ENCODE data around the gene MTMR1. TPM values are rescaled to one million over a fixed set of nuclear protein-coding genes. Genes with fewer than 3 reads are reported as not detected.

MTMR1 gene
- polyA plus RNA-seq: 10 to 100 TPM; 13.9 to 21.3 (median 15.3) TPM

GRCh38 chrX:150692831-150693724 lies at the start of gene MTMR1:
TSS of gene MTMR1 (plus strand) at chrX:150693396. CDS start at chrX:150693531, 135 bp downstream.
- peaks cover 53 to 58% of the 10 kb centered on the region in 2 donors for H3K4me1 Mint-ChIP-seq
- DNase-seq: peak; percentile 45 to 48 (median 46)
- H3K36me3 Mint-ChIP-seq: no peaks in the 10 kb centered on the region
- H3K4me3 Mint-ChIP-seq: peak within 1 kb of the TSS; percentile 90 to 95 (median 92)
- no peaks in the 10 kb centered on the region for H3K9me3 Mint-ChIP-seq
- peaks cover 2 to 8% (median 5%) of the 10 kb centered on the region in 3 donors for H3K27me3 Mint-ChIP-seq (ENCODE audit: low read depth in 3 of 3)
- H3K27ac Mint-ChIP-seq: peak within 1 kb of the TSS; percentile 89 to 98 (median 97)

GRCh38 chrX:150643958-150644357 lies 49.2 kb upstream of the MTMR1 start:
- no peak for DNase-seq
- Mint-ChIP-seq H3K9me3 (no peaks in the 10 kb centered on the region), H3K4me1 (no peaks in the 10 kb centered on the region), H3K36me3 (peaks cover 0 to 4% (median 0%) of the 10 kb centered on the region in 3 donors), H3K27ac (no peak overlapping the region), H3K4me3 (no peak overlapping the region), H3K27me3 (ENCODE audit: low read depth in 3 of 3) (peaks cover 0 to 3% (median 0%) of the 10 kb centered on the region in 3 donors)

GRCh38 chrX:150644422-150644821 lies 48.8 kb upstream of the MTMR1 start:
- Mint-ChIP-seq H3K36me3 (peaks cover 0 to 4% (median 0%) of the 10 kb centered on the region in 3 donors), H3K4me3 (no peak overlapping the region), H3K27me3 (ENCODE audit: low read depth in 3 of 3) (peaks cover 0 to 3% (median 0%) of the 10 kb centered on the region in 3 donors), H3K4me1 (no peaks in the 10 kb centered on the region), H3K27ac (no peak overlapping the region), H3K9me3 (no peaks in the 10 kb centered on the region)
- no peak for DNase-seq

GRCh38 chrX:150647331-150647730 lies 45.9 kb upstream of the MTMR1 start:
- Mint-ChIP-seq H3K9me3 (no peaks in the 10 kb centered on the region), H3K27me3 (ENCODE audit: low read depth in 3 of 3) (peaks cover 0 to 3% (median 2%) of the 10 kb centered on the region in 3 donors), H3K27ac (no peak overlapping the region), H3K4me3 (no peak overlapping the region), H3K36me3 (peaks cover 4 to 7% (median 5%) of the 10 kb centered on the region in 3 donors), H3K4me1 (no peaks in the 10 kb centered on the region)
- no peak for DNase-seq

- Mint-ChIP-seq H3K4me1 (no peaks in the 10 kb centered on the region), H3K9me3 (no peaks in the 10 kb centered on the region), H3K27me3 (ENCODE audit: low read depth in 3 of 3) (peaks cover 0 to 3% (median 2%) of the 10 kb centered on the region in 3 donors), H3K36me3 (peaks cover 4 to 7% (median 5%) of the 10 kb centered on the region in 3 donors), H3K4me3 (no peak overlapping the region), H3K27ac (no peak overlapping the region)
- DNase-seq: no peak
Observed at GRCh38 chrX:150648296-150648940, 44.8 kb upstream of the MTMR1 start.

GRCh38 chrX:150649096-150649870 lies 43.9 kb upstream of the MTMR1 start:
- Mint-ChIP-seq H3K9me3 (no peaks in the 10 kb centered on the region), H3K4me1 (no peaks in the 10 kb centered on the region), H3K27ac (no peak overlapping the region), H3K36me3 (peaks cover 4 to 7% (median 5%) of the 10 kb centered on the region in 3 donors), H3K4me3 (no peak overlapping the region), H3K27me3 (ENCODE audit: low read depth in 3 of 3) (peaks cover 0 to 2% (median 2%) of the 10 kb centered on the region in 3 donors)
- DNase-seq: no peak

GRCh38 chrX:150651906-150652305 lies 41.3 kb upstream of the MTMR1 start:
- Mint-ChIP-seq H3K4me3 (no peak overlapping the region), H3K27me3 (ENCODE audit: low read depth in 3 of 3) (peaks cover 0 to 2% (median under 1%) of the 10 kb centered on the region in 3 donors), H3K9me3 (no peaks in the 10 kb centered on the region), H3K36me3 (peaks cover 3 to 8% (median 8%) of the 10 kb centered on the region in 3 donors), H3K27ac (no peak overlapping the region), H3K4me1 (no peaks in the 10 kb centered on the region)
- no peak for DNase-seq

- peaks cover 0 to 2% (median 0%) of the 10 kb centered on the region in 3 donors for H3K27me3 Mint-ChIP-seq (ENCODE audit: low read depth in 3 of 3)
- no peaks in the 10 kb centered on the region for H3K4me1 Mint-ChIP-seq
- DNase-seq: no peak
- H3K4me3 Mint-ChIP-seq: no peak overlapping the region
- no peaks in the 10 kb centered on the region for H3K9me3 Mint-ChIP-seq
- H3K36me3 Mint-ChIP-seq: peaks cover 3 to 5% (median 3%) of the 10 kb centered on the region in 3 donors
- H3K27ac Mint-ChIP-seq: no peak overlapping the region
Observed at GRCh38 chrX:150655788-150656187, 37.4 kb upstream of the MTMR1 start.

- no peak for DNase-seq
- no peaks in the 10 kb centered on the region for H3K27me3 Mint-ChIP-seq (ENCODE audit: low read depth in 3 of 3)
- no peak overlapping the region for H3K4me3 Mint-ChIP-seq
- no peaks in the 10 kb centered on the region for H3K4me1 Mint-ChIP-seq
- peaks cover 0 to 11% (median 5%) of the 10 kb centered on the region in 3 donors for H3K36me3 Mint-ChIP-seq
- no peaks in the 10 kb centered on the region for H3K9me3 Mint-ChIP-seq
- no peak overlapping the region for H3K27ac Mint-ChIP-seq
Observed at GRCh38 chrX:150663073-150663472, 30.1 kb upstream of the MTMR1 start.

GRCh38 chrX:150664290-150664689 lies 28.9 kb upstream of the MTMR1 start:
- Mint-ChIP-seq H3K4me3 (no peak overlapping the region), H3K27ac (no peak overlapping the region), H3K4me1 (no peaks in the 10 kb centered on the region), H3K36me3 (peaks cover 0 to 11% (median 5%) of the 10 kb centered on the region in 3 donors), H3K9me3 (no peaks in the 10 kb centered on the region), H3K27me3 (ENCODE audit: low read depth in 3 of 3) (peaks cover 0 to 2% (median 0%) of the 10 kb centered on the region in 3 donors)
- DNase-seq: no peak

- H3K27ac Mint-ChIP-seq: no peak overlapping the region
- no peaks in the 10 kb centered on the region for H3K4me1 Mint-ChIP-seq
- no peak overlapping the region for H3K4me3 Mint-ChIP-seq
- H3K27me3 Mint-ChIP-seq (ENCODE audit: low read depth in 3 of 3): peaks cover 0 to 8% (median 7%) of the 10 kb centered on the region in 3 donors
- no peaks in the 10 kb centered on the region for H3K9me3 Mint-ChIP-seq
- peaks cover 0 to 2% (median 0%) of the 10 kb centered on the region in 3 donors for H3K36me3 Mint-ChIP-seq
- no peak for DNase-seq
Observed at GRCh38 chrX:150676221-150676620, 17.0 kb upstream of the MTMR1 start.

- Mint-ChIP-seq H3K27ac (no peak overlapping the region), H3K27me3 (ENCODE audit: low read depth in 3 of 3) (peaks cover 2 to 11% (median 5%) of the 10 kb centered on the region in 3 donors), H3K36me3 (no peaks in the 10 kb centered on the region), H3K4me3 (no peak overlapping the region), H3K4me1 (no peaks in the 10 kb centered on the region), H3K9me3 (no peaks in the 10 kb centered on the region)
- no peak for DNase-seq
Observed at GRCh38 chrX:150680974-150681373, 12.2 kb upstream of the MTMR1 start.

GRCh38 chrX:150683112-150683511 lies 10.1 kb upstream of the MTMR1 start:
- H3K4me3 Mint-ChIP-seq: no peak overlapping the region
- no peaks in the 10 kb centered on the region for H3K4me1 Mint-ChIP-seq
- H3K27me3 Mint-ChIP-seq (ENCODE audit: low read depth in 3 of 3): peaks cover 2 to 11% (median 5%) of the 10 kb centered on the region in 3 donors

More at GRCh38 chrX:150683112-150683511, 10.1 kb upstream of the MTMR1 start:
- no peak for DNase-seq
- Mint-ChIP-seq H3K36me3 (no peaks in the 10 kb centered on the region), H3K27ac (no peak overlapping the region), H3K9me3 (no peaks in the 10 kb centered on the region)
